ENCODE measurements around the gene COPS9.

The COPS9 gene

DNA sequence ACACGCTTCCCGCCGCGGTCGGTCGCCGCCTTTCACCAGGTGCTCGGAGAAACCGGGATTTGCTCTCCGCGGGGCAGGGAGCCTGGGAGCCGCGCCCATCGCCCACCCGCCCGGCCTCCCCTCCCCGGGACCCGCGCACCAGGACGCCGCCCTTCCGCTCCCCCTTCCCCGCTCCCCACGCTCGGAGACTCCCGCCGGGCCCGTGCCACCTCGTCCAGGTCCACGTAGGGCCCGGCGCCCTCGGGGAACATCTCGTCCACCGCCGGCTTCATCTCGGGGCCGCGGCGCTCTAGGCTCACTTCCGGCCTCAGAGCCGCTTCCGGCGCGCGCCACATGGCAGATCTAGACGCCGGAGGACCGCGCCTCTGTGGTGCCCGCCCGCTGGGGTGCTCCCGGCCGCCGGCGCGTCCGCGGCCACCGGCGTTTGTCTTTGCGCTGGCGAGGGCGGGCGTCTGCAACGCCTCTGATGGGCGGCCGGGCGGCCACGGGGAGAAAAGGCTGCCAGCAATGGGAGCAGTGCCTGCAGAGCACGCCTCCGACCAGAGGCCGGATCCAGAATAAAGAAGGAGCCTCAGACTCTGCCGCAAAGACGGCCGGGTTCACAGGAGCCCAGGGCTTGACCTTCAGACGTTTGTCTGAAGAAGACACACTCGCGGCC lies at the start of gene COPS9:
Gene COPS9 (minus strand): TSS at position 293 of the 658 bp plus-strand sequence. CDS start 21 bp downstream, at position 272.
- no peaks in the 10 kb centered on the region for H4K20me1 ChIP-seq (ENCODE audit: insufficient read depth, low read length)
- H3K36me3 ChIP-seq (replicated peaks; ENCODE audit: low read depth, low read length): peaks cover 3% of the 10 kb centered on the region
- peak within 1 kb of the TSS; percentile 82 for H3K9ac ChIP-seq (ENCODE audit: low read length)
- peak within 1 kb of the TSS; percentile 99 for H3K4me3 ChIP-seq (ENCODE audit: low read length)
- H3K27me3 ChIP-seq (ENCODE audit: low read depth, low read length): no peaks in the 10 kb centered on the region
- TF ChIP-seq, protein P1, sequence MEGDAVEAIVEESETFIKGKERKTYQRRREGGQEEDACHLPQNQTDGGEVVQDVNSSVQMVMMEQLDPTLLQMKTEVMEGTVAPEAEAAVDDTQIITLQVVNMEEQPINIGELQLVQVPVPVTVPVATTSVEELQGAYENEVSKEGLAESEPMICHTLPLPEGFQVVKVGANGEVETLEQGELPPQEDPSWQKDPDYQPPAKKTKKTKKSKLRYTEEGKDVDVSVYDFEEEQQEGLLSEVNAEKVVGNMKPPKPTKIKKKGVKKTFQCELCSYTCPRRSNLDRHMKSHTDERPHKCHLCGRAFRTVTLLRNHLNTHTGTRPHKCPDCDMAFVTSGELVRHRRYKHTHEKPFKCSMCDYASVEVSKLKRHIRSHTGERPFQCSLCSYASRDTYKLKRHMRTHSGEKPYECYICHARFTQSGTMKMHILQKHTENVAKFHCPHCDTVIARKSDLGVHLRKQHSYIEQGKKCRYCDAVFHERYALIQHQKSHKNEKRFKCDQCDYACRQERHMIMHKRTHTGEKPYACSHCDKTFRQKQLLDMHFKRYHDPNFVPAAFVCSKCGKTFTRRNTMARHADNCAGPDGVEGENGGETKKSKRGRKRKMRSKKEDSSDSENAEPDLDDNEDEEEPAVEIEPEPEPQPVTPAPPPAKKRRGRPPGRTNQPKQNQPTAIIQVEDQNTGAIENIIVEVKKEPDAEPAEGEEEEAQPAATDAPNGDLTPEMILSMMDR (IDR thresholded peaks at IDR 0.05; ENCODE audit: low read depth, low read length): no peak
- TF ChIP-seq EZH2phosphoT487 (IDR thresholded peaks at IDR 0.05; ENCODE audit: low read depth): no peak
- H3K27ac ChIP-seq (ENCODE audit: low read length): no peak within 1 kb of the TSS
- peak within 1 kb of the TSS; percentile 93 for H3K4me2 ChIP-seq (ENCODE audit: low read length)
- no peaks in the 10 kb centered on the region for H3K9me3 ChIP-seq (ENCODE audit: insufficient read depth, low read length)
- peaks cover 10% of the 10 kb centered on the region; the same call in 1 of the 2 replicates for H3K4me1 ChIP-seq (ENCODE audit: low read length)
- peaks cover 24% of the 10 kb centered on the region for H3K79me2 ChIP-seq (ENCODE audit: low read length)
- peak within 1 kb of the TSS; percentile 96 for H2AFZ ChIP-seq (ENCODE audit: low read depth, low read length)

DNA sequence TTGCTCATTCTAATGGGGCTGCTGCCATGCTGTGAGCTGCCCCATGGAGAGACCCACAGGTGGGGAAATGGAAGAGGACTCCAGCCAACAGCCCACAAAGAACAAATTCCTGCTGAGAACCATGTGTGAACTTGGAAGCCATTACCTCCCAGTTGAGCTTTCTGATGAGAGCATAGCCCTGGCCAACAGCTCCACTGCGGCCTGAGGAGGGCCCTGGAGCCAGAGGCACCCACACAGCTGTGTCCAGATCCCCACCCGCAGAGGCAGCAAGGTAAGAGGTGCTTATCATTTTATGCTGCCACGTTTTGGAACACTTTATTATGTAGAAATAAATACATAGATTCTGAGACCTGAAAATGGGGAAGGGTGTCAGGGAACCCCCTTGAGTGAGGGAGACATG lies 48.6 kb upstream of the COPS9 start:
- Histone ChIP-seq H3K27me3 (ENCODE audit: low read depth, low read length) (no peaks in the 10 kb centered on the region), H3K4me3 (ENCODE audit: low read length) (no peak overlapping the region), H3K79me2 (ENCODE audit: low read length) (no peaks in the 10 kb centered on the region), H3K36me3 (replicated peaks; ENCODE audit: low read depth, low read length) (no peaks in the 10 kb centered on the region), H4K20me1 (ENCODE audit: insufficient read depth, low read length) (no peaks in the 10 kb centered on the region), H2AFZ (ENCODE audit: low read depth, low read length) (no peak overlapping the region), H3K4me2 (ENCODE audit: low read length) (no peak overlapping the region), H3K27ac (ENCODE audit: low read length) (no peak overlapping the region), H3K9ac (ENCODE audit: low read length) (no peak overlapping the region), H3K9me3 (ENCODE audit: insufficient read depth, low read length) (no peaks in the 10 kb centered on the region), H3K4me1 (ENCODE audit: low read length) (no peaks in the 10 kb centered on the region)
- no peak for TF ChIP-seq EZH2phosphoT487 (IDR thresholded peaks at IDR 0.05; ENCODE audit: low read depth)
- TF ChIP-seq, protein P1 (IDR thresholded peaks at IDR 0.05; ENCODE audit: low read depth, low read length): no peak

DNA sequence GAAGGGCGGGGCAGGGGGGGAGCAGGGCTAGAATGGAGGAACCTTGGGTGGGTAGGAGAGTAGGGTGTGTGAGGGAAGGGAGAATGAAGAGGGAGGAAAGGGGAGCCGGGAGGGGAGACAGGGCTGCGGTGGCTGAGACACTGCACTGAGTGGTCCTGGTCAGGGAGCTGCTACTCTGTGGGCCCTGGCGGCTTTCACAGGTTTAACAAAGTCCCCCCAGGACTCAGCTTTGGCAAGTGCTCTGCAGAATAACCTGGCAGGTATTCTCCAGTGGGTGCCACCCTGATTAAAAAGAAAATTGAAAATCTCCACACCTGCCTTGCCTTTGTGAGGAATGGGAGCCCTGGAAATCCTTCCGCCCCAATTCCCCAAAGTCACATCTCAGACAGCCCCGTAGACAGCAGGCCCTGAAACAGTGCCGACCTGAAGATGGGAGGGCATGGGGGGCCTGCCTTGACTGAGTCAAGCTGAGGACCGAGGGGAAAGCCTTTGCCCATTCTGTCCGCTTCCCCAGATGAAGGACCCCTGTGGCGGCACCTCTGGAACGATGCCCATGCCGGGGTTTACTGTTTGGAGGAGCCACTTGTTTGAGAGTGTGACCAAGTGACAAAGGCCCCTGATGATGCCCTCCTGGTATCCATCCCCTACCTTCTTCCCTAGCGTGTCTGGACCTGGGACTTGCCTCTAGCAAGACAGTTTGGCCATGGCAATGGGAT lies 47.9 kb upstream of the COPS9 start:
- no peaks in the 10 kb centered on the region for H4K20me1 ChIP-seq (ENCODE audit: insufficient read depth, low read length)
- H3K27me3 ChIP-seq (ENCODE audit: low read depth, low read length): no peaks in the 10 kb centered on the region
- H3K4me2 ChIP-seq (ENCODE audit: low read length): no peak overlapping the region
- H2AFZ ChIP-seq (ENCODE audit: low read depth, low read length): no peak overlapping the region
- H3K9ac ChIP-seq (ENCODE audit: low read length): no peak overlapping the region
- H3K79me2 ChIP-seq (ENCODE audit: low read length): no peaks in the 10 kb centered on the region
- H3K27ac ChIP-seq (ENCODE audit: low read length): no peak overlapping the region
- H3K4me1 ChIP-seq (ENCODE audit: low read length): no peaks in the 10 kb centered on the region
- H3K9me3 ChIP-seq (ENCODE audit: insufficient read depth, low read length): no peaks in the 10 kb centered on the region
- no peak for TF ChIP-seq EZH2phosphoT487 (IDR thresholded peaks at IDR 0.05; ENCODE audit: low read depth)
- TF ChIP-seq, protein P1 (IDR thresholded peaks at IDR 0.05; ENCODE audit: low read depth, low read length): no peak
- H3K36me3 ChIP-seq (replicated peaks; ENCODE audit: low read depth, low read length): no peaks in the 10 kb centered on the region
- no peak overlapping the region for H3K4me3 ChIP-seq (ENCODE audit: low read length)
